ENCODE measurements around the gene SLC8B1.
A peak's percentile ranks its signal among the peaks of the same experiment; 100 is the strongest.

SLC8B1 gene

GRCh38 chr12:113292547-113292946 lies 42.4 kb downstream of the SLC8B1 start:
- no peak for DNase-seq (ENCODE audit: low read depth)

GRCh38 chr12:113292091-113292490 lies 42.8 kb downstream of the SLC8B1 start:
- no peak for DNase-seq (ENCODE audit: low read depth)

GRCh38 chr12:113291586-113291985 lies 43.3 kb downstream of the SLC8B1 start:
- DNase-seq (ENCODE audit: low read depth), result no peak

- DNase-seq (ENCODE audit: low read depth), result no peak
Measured at GRCh38 chr12:113290506-113290905, 44.4 kb downstream of the SLC8B1 start.

- DNase-seq (ENCODE audit: low read depth), result no peak
Measured at GRCh38 chr12:113289361-113289760, 45.5 kb downstream of the SLC8B1 start.

- no peak for DNase-seq (ENCODE audit: low read depth)
Measured at GRCh38 chr12:113287899-113288282, 47.0 kb downstream of the SLC8B1 start.

GRCh38 chr12:113287146-113287898 lies 47.6 kb downstream of the SLC8B1 start:
- DNase-seq (ENCODE audit: low read depth), result no peak

GRCh38 chr12:113286712-113287111 lies 48.2 kb downstream of the SLC8B1 start:
- DNase-seq (ENCODE audit: low read depth), result no peak

- DNase-seq (ENCODE audit: low read depth), result no peak
Measured at GRCh38 chr12:113285679-113286610, 49.0 kb downstream of the SLC8B1 start.

GRCh38 chr12:113284751-113285150 lies 50.2 kb downstream of the SLC8B1 start:
- no peak for DNase-seq (ENCODE audit: low read depth)

GRCh38 chr12:113278633-113279032 lies 56.3 kb downstream of the SLC8B1 start:
- DNase-seq (ENCODE audit: low read depth), result no peak

GRCh38 chr12:113278141-113278540 lies 56.8 kb downstream of the SLC8B1 start:
- no peak for DNase-seq (ENCODE audit: low read depth)

GRCh38 chr12:113277511-113277910 lies 57.4 kb downstream of the SLC8B1 start:
- DNase-seq (ENCODE audit: low read depth), result no peak

- DNase-seq (ENCODE audit: low read depth), result no peak
Measured at GRCh38 chr12:113276946-113277500, 57.9 kb downstream of the SLC8B1 start.

- DNase-seq (ENCODE audit: low read depth), result no peak
Measured at GRCh38 chr12:113276306-113276705, 58.6 kb downstream of the SLC8B1 start.

GRCh38 chr12:113274848-113275247 lies 60.1 kb downstream of the SLC8B1 start:
- no peak for DNase-seq (ENCODE audit: low read depth)

- no peak for DNase-seq (ENCODE audit: low read depth)
Measured at GRCh38 chr12:113273053-113273725, 61.7 kb downstream of the SLC8B1 start.

GRCh38 chr12:113271853-113272561 lies 62.9 kb downstream of the SLC8B1 start:
- DNase-seq (ENCODE audit: low read depth), result peak; percentile 12

GRCh38 chr12:113271466-113271852 lies 63.5 kb downstream of the SLC8B1 start:
- DNase-seq (ENCODE audit: low read depth), result no peak

- no peak for DNase-seq (ENCODE audit: low read depth)
Measured at GRCh38 chr12:113270709-113271009, 64.2 kb downstream of the SLC8B1 start.

- DNase-seq (ENCODE audit: low read depth), result no peak
Measured at GRCh38 chr12:113269257-113269943, 65.5 kb downstream of the SLC8B1 start.
